ENCODE measurements around the gene ISOC2.

- TF ChIP-seq POLR2AphosphoS5 (IDR thresholded peaks at IDR 0.05; ENCODE audit: borderline replicate concordance, low read depth, low read length) (no peak), EZH2 (IDR thresholded peaks at IDR 0.05) (no peak), FOXP2 (optimal IDR thresholded peaks at IDR 0.05; ENCODE audit: control extremely low read depth, extremely low read length, insufficient read depth) (no peak)
Measured at GRCh38 chr19:55431183-55431582, 30.3 kb downstream of the ISOC2 start.

Measured in SK-N-MC (cell line).